ENCODE measurements around the gene LILRA5. TPM values are rescaled to one million over a fixed set of nuclear protein-coding genes. Genes with fewer than 3 reads are reported as not detected.
"Not testable (repeated sequence)": the region's sequence is repeated elsewhere in the genome, so short reads cannot be mapped to it uniquely, and the experiment has no call there.

LILRA5 gene
- 10 to 100 TPM in 1 of 2 donors, 1 to 10 TPM in 1; 9.6 to 12.2 TPM for total RNA-seq

DNA sequence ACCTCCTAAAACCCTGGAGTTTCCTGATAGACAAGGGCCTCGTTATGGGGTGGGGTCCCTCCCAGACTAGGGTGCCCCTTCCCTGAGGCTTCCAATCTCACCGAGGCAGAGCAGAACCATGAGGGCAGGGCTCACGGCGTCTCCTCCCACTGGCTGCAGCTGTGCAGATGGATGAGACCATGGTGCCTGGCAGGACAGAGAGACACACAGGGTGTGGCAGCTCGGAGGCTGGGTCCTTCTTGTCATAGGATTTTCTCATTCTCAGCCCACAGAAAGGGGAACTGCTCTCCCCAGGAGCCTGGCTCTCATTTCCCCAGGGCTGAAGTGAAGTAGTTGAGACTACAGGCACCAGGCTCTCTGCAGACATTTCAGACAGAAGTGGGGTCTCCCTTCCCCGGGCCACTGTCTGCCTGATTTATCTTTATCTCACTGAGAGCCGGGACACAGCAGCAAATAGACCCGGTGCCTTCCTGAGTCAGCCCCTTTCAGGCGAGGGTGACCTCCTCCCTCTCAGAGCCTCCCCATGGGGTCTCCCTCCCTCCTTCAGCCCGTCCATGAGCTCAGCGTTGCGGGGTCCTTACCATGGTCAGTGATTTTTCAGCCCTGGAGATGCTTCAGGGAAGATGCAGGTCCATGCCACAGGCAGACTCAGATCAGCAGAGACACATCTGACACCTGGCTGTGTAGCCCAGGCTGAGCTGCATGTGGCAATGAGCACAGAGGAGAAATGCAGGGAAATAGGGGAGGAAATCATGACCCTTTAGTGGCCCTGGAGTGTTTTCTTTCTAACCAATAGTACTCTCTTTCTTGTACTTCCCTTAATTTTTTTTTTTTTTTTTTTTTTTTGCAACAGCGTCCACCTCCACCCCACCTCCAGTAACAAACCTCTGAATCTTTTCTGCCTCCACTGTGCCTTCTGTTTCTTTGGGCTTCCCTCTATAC is at the start of gene LILRA5:
TSS of gene LILRA5 (minus strand) at position 731 of the 942 bp plus-strand sequence. CDS start at position 584, 147 bp downstream.
- Histone ChIP-seq H3K9me3 (no peaks in the 10 kb centered on the region), H3K27me3 (replicated peaks; ENCODE audit: insufficient read depth) (no peaks in the 10 kb centered on the region)
- no peak for DNase-seq (ENCODE audit: low spot score)

GRCh38 chr19:54361680-54362422 is 48.9 kb upstream of the LILRA5 start:
- ATAC-seq (ENCODE audit: insufficient number of reproducible peaks, low FRiP score, low read depth): not testable (repeated sequence)

More for the DNA sequence above, at the start of gene LILRA5:
- ATAC-seq (ENCODE audit: insufficient number of reproducible peaks, low FRiP score, low read depth): no peak
- TF ChIP-seq CTCF (IDR thresholded peaks at IDR 0.05): no peak
- H3K36me3 ChIP-seq: no peaks in the 10 kb centered on the region
- no peak within 1 kb of the TSS for H3K27ac ChIP-seq
- no peaks in the 10 kb centered on the region for H3K4me1 ChIP-seq (ENCODE audit: control insufficient read depth in 1 of 2, low read depth in 2 of 2)
- no peak within 1 kb of the TSS for H3K4me3 ChIP-seq

DNA sequence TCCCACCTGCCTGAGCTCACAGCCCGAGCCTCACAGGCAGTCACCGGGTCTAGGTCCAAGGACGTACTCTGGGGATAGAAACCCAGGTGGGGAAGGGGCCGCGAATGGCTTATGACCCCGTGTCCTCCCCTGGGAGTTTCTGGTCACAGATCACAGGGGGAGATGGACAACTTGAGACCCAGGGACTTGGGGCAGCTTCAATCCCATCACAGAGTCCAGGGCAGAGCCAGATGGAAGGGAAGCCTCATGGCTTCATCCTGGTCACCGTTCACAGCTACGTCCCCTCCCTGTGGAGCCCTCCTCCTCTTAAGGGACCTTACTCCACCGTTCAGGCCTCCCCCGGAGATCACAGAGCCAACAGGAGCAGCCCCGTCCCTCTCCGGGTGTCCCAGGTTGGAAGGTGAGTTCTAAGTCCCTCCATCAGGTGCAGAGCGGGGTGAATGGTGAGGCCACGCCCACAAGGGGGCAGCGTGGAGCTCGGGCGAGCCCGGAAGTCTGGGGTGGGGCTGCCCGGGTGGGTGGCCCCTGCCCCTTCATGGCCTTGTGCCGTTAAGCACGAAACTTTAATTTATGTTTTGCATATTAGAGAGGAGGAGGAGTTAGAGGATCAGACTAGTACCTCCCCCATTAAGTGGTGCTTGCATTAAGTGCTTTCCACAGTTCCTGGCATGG is 46.3 kb upstream of the LILRA5 start:
- not testable (repeated sequence) for H3K36me3 ChIP-seq; H3K27ac ChIP-seq; DNase-seq (ENCODE audit: low spot score); H3K4me1 ChIP-seq (ENCODE audit: control insufficient read depth in 1 of 2, low read depth in 2 of 2); ATAC-seq (ENCODE audit: insufficient number of reproducible peaks, low FRiP score, low read depth); H3K4me3 ChIP-seq; H3K27me3 ChIP-seq (replicated peaks; ENCODE audit: insufficient read depth); H3K9me3 ChIP-seq

More at GRCh38 chr19:54361680-54362422, 48.9 kb upstream of the LILRA5 start:
- not testable (repeated sequence) for H3K27me3 ChIP-seq (replicated peaks; ENCODE audit: insufficient read depth); H3K4me1 ChIP-seq (ENCODE audit: control insufficient read depth in 1 of 2, low read depth in 2 of 2); H3K9me3 ChIP-seq; H3K27ac ChIP-seq; H3K36me3 ChIP-seq; DNase-seq (ENCODE audit: low spot score)
- peak overlapping the region; percentile 43 for H3K4me3 ChIP-seq

DNA sequence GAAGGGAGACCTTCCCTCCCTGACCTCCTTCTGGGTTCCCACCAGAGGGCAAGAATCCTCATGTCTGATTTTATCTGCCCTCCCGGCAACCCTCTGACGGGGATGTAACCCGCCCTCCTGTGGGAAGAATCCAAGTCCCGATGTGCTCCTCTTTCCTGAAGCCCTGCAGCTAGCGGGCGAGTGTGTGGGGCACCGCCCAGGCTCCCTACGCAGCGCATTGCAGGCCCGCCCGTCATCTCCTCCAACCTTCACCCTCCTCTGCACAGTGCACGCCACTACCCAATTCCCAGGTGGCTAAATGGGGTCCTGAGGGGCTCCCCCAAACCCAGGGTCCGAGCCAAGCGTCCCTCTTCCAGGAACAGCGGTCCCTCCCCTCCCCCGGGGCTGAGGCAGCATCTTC is 44.4 kb upstream of the LILRA5 start:
- Histone ChIP-seq H3K36me3 (no peaks in the 10 kb centered on the region), H3K4me3 (no peak overlapping the region), H3K4me1 (ENCODE audit: control insufficient read depth in 1 of 2, low read depth in 2 of 2) (no peaks in the 10 kb centered on the region), H3K9me3 (no peaks in the 10 kb centered on the region), H3K27ac (no peak overlapping the region), H3K27me3 (replicated peaks; ENCODE audit: insufficient read depth) (no peaks in the 10 kb centered on the region)
- no peak for ATAC-seq (ENCODE audit: insufficient number of reproducible peaks, low FRiP score, low read depth)
- no peak for TF ChIP-seq CTCF (IDR thresholded peaks at IDR 0.05)
- no peak for DNase-seq (ENCODE audit: low spot score)

DNA sequence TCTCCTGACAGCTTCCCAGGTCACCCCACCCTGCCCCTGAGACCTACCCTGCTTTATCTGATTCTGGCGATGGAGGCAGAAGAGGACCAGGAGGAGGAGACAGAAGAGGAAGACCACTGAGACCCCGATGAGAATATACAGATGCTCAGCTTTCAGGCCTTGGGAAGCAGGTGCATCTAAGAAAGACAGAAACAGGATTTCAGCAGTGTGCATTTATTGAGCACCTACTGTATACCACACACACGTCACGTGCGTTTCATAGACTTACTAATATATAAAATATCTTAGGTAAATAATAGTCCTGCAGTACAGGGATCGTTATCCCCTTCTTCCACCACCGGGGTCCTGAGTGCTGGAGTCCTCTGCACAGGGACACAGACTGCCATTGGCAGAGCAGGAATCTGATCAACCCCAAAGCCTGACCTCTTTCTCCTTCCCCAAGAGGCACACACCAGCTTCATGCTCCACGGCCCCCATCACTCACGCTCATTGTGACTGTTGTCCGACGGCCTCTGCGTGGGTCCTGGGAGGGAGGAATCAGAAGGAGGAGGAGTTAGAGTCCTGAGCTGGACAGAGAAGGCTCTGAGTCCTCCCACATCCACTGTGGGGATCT is 43.6 kb upstream of the LILRA5 start:
- DNase-seq (ENCODE audit: low spot score) (no peak), ATAC-seq (ENCODE audit: insufficient number of reproducible peaks, low FRiP score, low read depth) (no peak)
- no peak overlapping the region for H3K4me3 ChIP-seq
- H3K36me3 ChIP-seq: no peaks in the 10 kb centered on the region
- no peaks in the 10 kb centered on the region for H3K4me1 ChIP-seq (ENCODE audit: control insufficient read depth in 1 of 2, low read depth in 2 of 2)
- no peaks in the 10 kb centered on the region for H3K9me3 ChIP-seq
- H3K27me3 ChIP-seq (replicated peaks; ENCODE audit: insufficient read depth): no peaks in the 10 kb centered on the region
- TF ChIP-seq CTCF (IDR thresholded peaks at IDR 0.05): no peak
- no peak overlapping the region for H3K27ac ChIP-seq
